ENCODE measurements around the gene ABCA6.

The ABCA6 gene

GRCh38 chr17:69055334-69055733 lies 86.4 kb downstream of the ABCA6 start:
- no peak for DNase-seq (ENCODE audit: low read depth in 2 of 2, low spot score in 1 of 2)

GRCh38 chr17:69050999-69051775 lies 90.5 kb downstream of the ABCA6 start:
- DNase-seq (ENCODE audit: low read depth in 2 of 2, low spot score in 1 of 2): no peak

GRCh38 chr17:69048634-69049033 lies 93.1 kb downstream of the ABCA6 start:
- DNase-seq (ENCODE audit: low read depth in 2 of 2, low spot score in 1 of 2): no peak

GRCh38 chr17:69047368-69048263 lies 94.1 kb downstream of the ABCA6 start:
- no peak for DNase-seq (ENCODE audit: low read depth in 2 of 2, low spot score in 1 of 2)

GRCh38 chr17:69046121-69046807 lies 95.4 kb downstream of the ABCA6 start:
- DNase-seq (ENCODE audit: low read depth in 2 of 2, low spot score in 1 of 2): no peak

GRCh38 chr17:69045646-69046045 lies 96.0 kb downstream of the ABCA6 start:
- DNase-seq (ENCODE audit: low read depth in 2 of 2, low spot score in 1 of 2): no peak

GRCh38 chr17:69044371-69044770 lies 97.3 kb downstream of the ABCA6 start:
- no peak for DNase-seq (ENCODE audit: low read depth in 2 of 2, low spot score in 1 of 2)

- DNase-seq (ENCODE audit: low read depth in 2 of 2, low spot score in 1 of 2): no peak
Observed at GRCh38 chr17:69043098-69043734, 98.5 kb downstream of the ABCA6 start.

- DNase-seq (ENCODE audit: low read depth in 2 of 2, low spot score in 1 of 2): no peak
Observed at GRCh38 chr17:69042308-69042707, 99.4 kb downstream of the ABCA6 start.

- no peak for DNase-seq (ENCODE audit: low read depth in 2 of 2, low spot score in 1 of 2)
Observed at GRCh38 chr17:69031839-69032238, 109.9 kb downstream of the ABCA6 start.

GRCh38 chr17:69030169-69030568 lies 111.5 kb downstream of the ABCA6 start:
- DNase-seq (ENCODE audit: low read depth in 2 of 2, low spot score in 1 of 2): no peak

All from stimulated activated CD8-positive, alpha-beta memory T cell treated with anti-CD3 and anti-CD28 coated beads, Interleukin-4, amount 100 ng/mL, for 1 hour (primary cell).